DOHH2 (cell line): ENCODE results near the gene CPEB3.
"Not testable (repeated sequence)": the region's sequence is repeated elsewhere in the genome, so short reads cannot be mapped to it uniquely, and the experiment has no call there.

ENCODE experiments used
- CTCF ChIP-seq: fragments of 200-600 bp; sonication (generic); IDR thresholded peaks from one replicate; pipeline ENCODE4 v1.5.1; 2014; ENCODE audit warnings: antibody characterized with exemption, mild to moderate bottlenecking, low read depth, low read length; ENCODE audit not compliant: poor library complexity, severe bottlenecking
- EZH2phosphoT487 ChIP-seq: fragments of 200-600 bp; sonication (generic); IDR thresholded peaks from 2 replicates; pipeline ENCODE4 v1.6.1; 2017; ENCODE audit warnings: borderline replicate concordance, mild to moderate bottlenecking, antibody characterized with exemption, low read length, moderate library complexity, mixed read lengths

GRCh38 chr10:92215222-92215621 lies 75.7 kb downstream of the CPEB3 start:
- not testable (repeated sequence) for TF ChIP-seq CTCF, EZH2phosphoT487
